Measurements from ENCODE around the gene ANKS1B.
"Not testable (repeated sequence)": the region's sequence is repeated elsewhere in the genome, so short reads cannot be mapped to it uniquely, and the experiment has no call there.

The ANKS1B gene

GRCh38 chr12:99686142-99686541 is 298.6 kb downstream of the ANKS1B start:
- DNase-seq: no peak

- DNase-seq: no peak
These were observed 304.5 kb downstream of the ANKS1B start for GRCh38 chr12:99680276-99680675.

- no peak for DNase-seq
These were observed 314.1 kb downstream of the ANKS1B start for GRCh38 chr12:99670635-99671034.

- no peak for DNase-seq
These were observed 325.9 kb downstream of the ANKS1B start for GRCh38 chr12:99658671-99659349.

- DNase-seq: no peak
These were observed 335.2 kb downstream of the ANKS1B start for GRCh38 chr12:99649551-99649950.

GRCh38 chr12:99648183-99648582 is 336.6 kb downstream of the ANKS1B start:
- no peak for DNase-seq

- DNase-seq: no peak
These were observed 337.3 kb downstream of the ANKS1B start, which contains the start of gene GARIN6 for GRCh38 chr12:99647453-99647852. Gene GARIN6, plus strand, starts transcription at chr12:99647753. Its CDS starts 422 bp downstream, at chr12:99648175.

- DNase-seq: no peak
These were observed 340.1 kb downstream of the ANKS1B start for GRCh38 chr12:99644629-99645028.

- no peak for DNase-seq
These were observed 357.3 kb downstream of the ANKS1B start for GRCh38 chr12:99627459-99627858.

GRCh38 chr12:99624591-99624990 is 360.1 kb downstream of the ANKS1B start:
- DNase-seq: not testable (repeated sequence)

GRCh38 chr12:99620159-99620479 is 364.6 kb downstream of the ANKS1B start:
- no peak for DNase-seq

- peak; percentile 19 for DNase-seq
These were observed 365.2 kb downstream of the ANKS1B start for GRCh38 chr12:99619389-99620158.

- DNase-seq: no peak
These were observed 366.1 kb downstream of the ANKS1B start for GRCh38 chr12:99618657-99619056.

GRCh38 chr12:99611599-99611998 is 373.1 kb downstream of the ANKS1B start:
- DNase-seq: no peak

- DNase-seq: no peak
These were observed 373.6 kb downstream of the ANKS1B start for GRCh38 chr12:99611117-99611516.

- DNase-seq: no peak
These were observed 375.1 kb downstream of the ANKS1B start for GRCh38 chr12:99609455-99610181.

GRCh38 chr12:99600388-99600787 is 384.3 kb downstream of the ANKS1B start:
- no peak for DNase-seq

- no peak for DNase-seq
These were observed 386.0 kb downstream of the ANKS1B start for GRCh38 chr12:99598785-99599184.

- no peak for DNase-seq
These were observed 388.0 kb downstream of the ANKS1B start for GRCh38 chr12:99596762-99597161.

- not testable (repeated sequence) for DNase-seq
These were observed 407.6 kb downstream of the ANKS1B start for GRCh38 chr12:99577125-99577524.

GRCh38 chr12:99573980-99574379 is 410.8 kb downstream of the ANKS1B start:
- no peak for DNase-seq

GRCh38 chr12:99567072-99567471 is 417.7 kb downstream of the ANKS1B start:
- DNase-seq: no peak

GRCh38 chr12:99558109-99558508 is 426.6 kb downstream of the ANKS1B start:
- DNase-seq: no peak

- DNase-seq: no peak
These were observed 431.3 kb downstream of the ANKS1B start for GRCh38 chr12:99553461-99553860.
